K562 (cell line): ENCODE data around the gene CPSF7. TPM values are rescaled to one million over a fixed set of nuclear protein-coding genes. Genes with fewer than 3 reads are reported as not detected.

ENCODE experiments used
- ATAC-seq: fragments of 200-7000 bp; cut with Tn5 transposase; 3 replicates; pipeline ENCODE4 v1.9.1; 2020; ENCODE audit warnings: moderate library complexity
- BruUV-seq: library from RNA; stranded (reverse); fragments of 400-500 nt; replicated peaks from 2 replicates; lab custom pipeline; 2021; lab: Mats Ljungman, UMichigan
- CTCF ChIA-PET: fragments of 300-600 bp; formaldehyde crosslinking; extraction: SDS; loops from one replicate; lab custom pipeline; 2021; ENCODE audit warnings: low intra/inter-chr PET ratio; lab: Yijun Ruan, JAX
- POLR2A ChIA-PET: fragments of 300-600, 350-650 bp; sonication (Branson Sonifier 250); formaldehyde crosslinking; extraction: SDS; loops from one replicate; lab custom pipeline; 2021; ENCODE audit warnings: antibody characterized with exemption, inconsistent platforms; lab: Yijun Ruan, JAX
- DNase-seq, 4 experiments: peaks; one replicate each; pipeline versions ENCODE4 v3.0.0 to v3.0.0-alpha.2; 2011 to 2018; ENCODE audit warnings: low spot score in 3 of 4, mixed read lengths in 3 of 4; ENCODE audit errors: extremely low read depth in 1 of 4
- FAIRE-seq: peaks from 2 replicates; lab custom pipeline; 2011; peaks lifted over from hg19 to GRCh38; lab: Jason Lieb, UNC
- H2AFZ ChIP-seq: 2 replicates; pipeline ENCODE4 v1.6.0; 2011; ENCODE audit warnings: low read depth, low read length, control low read depth, inconsistent platforms
- H3K27ac ChIP-seq: fragments of 200-600 bp; 3 replicates; pipeline ENCODE4 v1.8.0; 2011; ENCODE audit warnings: low read depth, mild to moderate bottlenecking, control low read depth, inconsistent platforms, low read length, moderate library complexity, mixed read lengths; ENCODE audit errors: extremely low read depth
- H3K27me3 ChIP-seq, 2 experiments: fragments of 300-600 bp in 1 of 2; 2 replicates in 1 of 2; 3 replicates in 1 of 2; pipeline versions ENCODE4 v1.6.0 to v1.8.0; 2011; ENCODE audit warnings: inconsistent platforms in 2 of 2, low read length in 2 of 2, mild to moderate bottlenecking in 1 of 2, mixed read lengths in 1 of 2, moderate library complexity in 1 of 2; ENCODE audit not compliant: control insufficient read depth in 2 of 2, insufficient read depth in 2 of 2
- H3K36me3 ChIP-seq: fragments of 300-600 bp; 3 replicates; pipeline ENCODE4 v1.8.0; 2011; ENCODE audit warnings: mild to moderate bottlenecking, low read length, inconsistent platforms; ENCODE audit not compliant: control insufficient read depth, insufficient read depth
- H3K4me1 ChIP-seq, 2 experiments: fragments of 200-600 bp in 1 of 2; replicated peaks in 1 of 2; 2 replicates in 1 of 2; 3 replicates in 1 of 2; pipeline versions ENCODE4 v1.5.1 to v1.8.0; 2011; ENCODE audit warnings: inconsistent platforms in 2 of 2, low read length in 2 of 2, mild to moderate bottlenecking in 1 of 2, mixed read lengths in 1 of 2, moderate library complexity in 1 of 2; ENCODE audit not compliant: control insufficient read depth in 2 of 2, insufficient read depth in 2 of 2
- H3K4me2 ChIP-seq: 2 replicates; pipeline ENCODE4 v1.6.1; 2011; ENCODE audit warnings: low read length, control low read depth, inconsistent platforms, mixed read lengths; ENCODE audit not compliant: insufficient read depth
- H3K4me3 ChIP-seq: fragments of 200-600 bp; sonication (generic), shearing (Covaris generic); 2 replicates; pipeline ENCODE4 v1.5.1; 2016; ENCODE audit warnings: control low read depth, inconsistent platforms
- H3K79me2 ChIP-seq: fragments of 200-600 bp; 3 replicates; pipeline ENCODE4 v1.8.0; 2011; ENCODE audit warnings: low read length, inconsistent platforms; ENCODE audit not compliant: control insufficient read depth, insufficient read depth
- H3K9ac ChIP-seq, 2 experiments: 2 replicates each; pipeline versions ENCODE4 v1.6.0 to v1.6.1; 2011; ENCODE audit warnings: low read depth in 2 of 2, low read length in 2 of 2, control low read depth in 1 of 2, inconsistent platforms in 1 of 2, mild to moderate bottlenecking in 1 of 2, mixed read lengths in 1 of 2; ENCODE audit not compliant: insufficient read depth in 1 of 2
- H3K9me1 ChIP-seq: one replicate; pipeline ENCODE4 v1.6.0; 2011; ENCODE audit warnings: inconsistent platforms, mild to moderate bottlenecking, low read length, moderate library complexity; ENCODE audit not compliant: control insufficient read depth, insufficient read depth
- H3K9me3 ChIP-seq: replicated peaks from 2 replicates; pipeline ENCODE4 v1.5.1; 2011; ENCODE audit warnings: low read depth, low read length, inconsistent platforms; ENCODE audit not compliant: control insufficient read depth, insufficient read depth
- H4K20me1 ChIP-seq: replicated peaks from 2 replicates; pipeline ENCODE4 v1.6.1; 2011; ENCODE audit warnings: low read length, inconsistent platforms, mixed read lengths; ENCODE audit not compliant: control insufficient read depth, insufficient read depth
- ELF4 ChIP-seq: fragments of 450-650 bp; formaldehyde crosslinking; IDR thresholded peaks from 2 replicates; pipeline ENCODE4 v1.4.0; 2022; ENCODE audit warnings: missing genetic modification characterization
- KLF13 ChIP-seq: fragments of 450-650 bp; IDR thresholded peaks from 2 replicates; pipeline ENCODE4 v1.6.1; 2016; ENCODE audit warnings: missing genetic modification characterization, low read depth, mild to moderate bottlenecking, missing compliant biosample characterization, moderate library complexity, borderline replicate concordance
- MAFK ChIP-seq: IDR thresholded peaks from 2 replicates; pipeline ENCODE4 v1.6.1; 2011; ENCODE audit warnings: low read length, improper control_type of control experiment
- NEUROD1 ChIP-seq: fragments of 150-350 bp; IDR thresholded peaks from 2 replicates; pipeline ENCODE4 v1.6.1; 2014; ENCODE audit warnings: borderline replicate concordance, low read length, low read depth; ENCODE audit not compliant: partially characterized antibody
- NR1H2 ChIP-seq: sonication (generic); formaldehyde crosslinking; IDR thresholded peaks from 2 replicates; pipeline ENCODE4 v1.4.0; 2020; ENCODE audit warnings: mild to moderate bottlenecking, missing genetic modification reagents
- PML ChIP-seq: IDR thresholded peaks from 2 replicates; pipeline ENCODE4 v1.6.1; 2012; ENCODE audit warnings: low read length, inconsistent platforms
- RHOXF2B ChIP-seq: fragments of 250-450 bp; sonication (Bioruptor Pico); conservative IDR thresholded peaks from 2 replicates; pipeline ENCODE4 v1.5.1; 2021
- RNF219 ChIP-seq: fragments of 250-450 bp; sonication (Bioruptor Pico); IDR thresholded peaks from 2 replicates; pipeline ENCODE4 v1.5.0; 2022; ENCODE audit warnings: mild to moderate bottlenecking
- SFPQ ChIP-seq: fragments of 200-400 bp; formaldehyde crosslinking; IDR thresholded peaks from 2 replicates; pipeline ENCODE4 v1.6.1; 2017; ENCODE audit warnings: mild to moderate bottlenecking, low read depth, low read length, moderate library complexity
- SMARCB1 ChIP-seq: IDR thresholded peaks from 2 replicates; pipeline ENCODE4 v1.6.1; 2011; ENCODE audit warnings: improper control_type of control experiment, low read depth; ENCODE audit not compliant: insufficient read length
- SNAPC5 ChIP-seq: fragments of 250-450 bp; sonication (Bioruptor Pico); IDR thresholded peaks from 2 replicates; pipeline ENCODE4 v1.8.0; 2021; ENCODE audit warnings: moderate library complexity, mild to moderate bottlenecking, inconsistent platforms
- TBP ChIP-seq: optimal IDR thresholded peaks from 2 replicates; pipeline ENCODE3; 2011; ENCODE audit warnings: low read depth, low read length, improper control_type of control experiment
- TFAM ChIP-seq: fragments of 250-450 bp; sonication (Bioruptor Pico); conservative IDR thresholded peaks from 2 replicates; pipeline ENCODE4 v1.5.0; 2021; ENCODE audit warnings: mild to moderate bottlenecking, moderate library complexity
- TRIM25 ChIP-seq: fragments of 450-650 bp; IDR thresholded peaks from 2 replicates; pipeline ENCODE4 v1.7.0; 2016; ENCODE audit warnings: borderline replicate concordance
- XRCC5 ChIP-seq: fragments of 200-400 bp; formaldehyde crosslinking; IDR thresholded peaks from 2 replicates; pipeline ENCODE4 v1.6.1; 2017; ENCODE audit warnings: low read depth, mild to moderate bottlenecking, low read length
- ZBTB17 ChIP-seq: fragments of 450-650 bp; formaldehyde crosslinking; IDR thresholded peaks from 2 replicates; pipeline ENCODE4 v1.4.0; 2020; ENCODE audit warnings: mild to moderate bottlenecking
- ZFX ChIP-seq: sonication (generic); formaldehyde crosslinking; IDR thresholded peaks from 2 replicates; pipeline ENCODE4 v1.8.0; 2022; ENCODE audit warnings: mild to moderate bottlenecking, missing genetic modification reagents, moderate library complexity
- ZNF644 ChIP-seq: fragments of 200-800 bp; sonication (Bioruptor generic); IDR thresholded peaks from 2 replicates; pipeline ENCODE4 v1.6.1; 2016; ENCODE audit warnings: low read depth, missing genetic modification characterization, missing compliant biosample characterization
- WGBS: fragments of 100-300 bp; shearing (Covaris generic); methylation state at CpG from one replicate; pipeline ENCODE4 v1.1.6; 2016; ENCODE audit warnings: low coverage, mixed read lengths; ENCODE audit not compliant: insufficient coverage; ENCODE audit errors: missing lambda C conversion rate; 5-methylcytosine and 5-hydroxymethylcytosine counted together
- in situ Hi-C: fragments of 300-500 bp; cut with MboI; formaldehyde crosslinking; loops from 4 replicates; pipeline ENCODE4 v1.15.0; 2018; ENCODE audit warnings: inconsistent platforms, mixed read lengths
- intact Hi-C: fragments of 100-400 bp; cut with micrococcal nuclease; formaldehyde crosslinking; loops from 2 replicates; pipeline ENCODE4 v1.14.2; 2022
- polyA plus RNA-seq, 8 experiments: library from polyadenylated mRNA; depleted of rRNA in 4 of 8; stranded (reverse) in 5 of 8; unstranded in 3 of 8; fragments of >200 nt; fragmentation: Nextera tagmentation in 2 of 8; fragmentation: Illumina TruSeq in 1 of 8; extraction: Ambion mirVana in 2 of 8; extraction: Trizol in 1 of 8; gene quantifications; 2 replicates each; pipeline versions ENCODE4 v1.2.1 to v1.2.3, GENCODE V29; 2011 to 2014; ENCODE audit warnings: inconsistent platforms in 1 of 8, missing spikeins in 1 of 8
- total RNA-seq, 7 experiments: library from RNA; depleted of rRNA in 6 of 7; stranded (reverse); fragments of >200 nt in 6 of 7; fragmentation: Illumina TruSeq in 2 of 7; extraction: Trizol in 2 of 7; gene quantifications; 2 replicates each; pipeline versions ENCODE4 v1.2.1 to v1.2.3, GENCODE V29; 2011 to 2021; ENCODE audit warnings: low replicate concordance in 1 of 7

The CPSF7 gene
- total and polyA plus RNA-seq, 9 of the 15 experiments (the other 6 are each of a cell fraction or from before 2014, with no cell fraction given) = 14.8 to 104 (median 44.1) TPM

GRCh38 chr11:61368646-61369045 is 61.1 kb downstream of the CPSF7 start:
- Histone ChIP-seq H3K9ac (peak overlapping the region in 1 of 2 experiments; percentile 22; a peak in 1 of 4 replicates), H3K27me3 (no peaks in the 10 kb centered on the region), H3K79me2 (peaks cover 24% of the 10 kb centered on the region), H4K20me1 (no peaks in the 10 kb centered on the region), H3K9me1 (no peaks in the 10 kb centered on the region), H3K27ac (peak overlapping the region; percentile 19; the same call in 1 of the 3 replicates), H3K4me2 (no peak overlapping the region), H2AFZ (no peak overlapping the region), H3K9me3 (no peaks in the 10 kb centered on the region), H3K4me3 (no peak overlapping the region), H3K36me3 (peaks cover 71% of the 10 kb centered on the region), H3K4me1 (peaks cover 20 to 28% of the 10 kb centered on the region in 2 experiments; a peak in 4 of 5 replicates)
- ChIA-PET CTCF (no interaction called here), POLR2A (interaction anchor here (0.5 to 4.7 kb wide), 7 partner anchors 8 to 1831 kb away, joined by 3 to 37 read pairs (median 4); partner anchors contain the start of genes CYB561A3 and TMEM138)
- no TSS peak for BruUV-seq
- DNase-seq (no peak), FAIRE-seq (no peak), ATAC-seq (no peak)
- intact Hi-C loops (no loop called here), in situ Hi-C loops (no loop called here)
- TF ChIP-seq TRIM25 = no peak
- TF ChIP-seq XRCC5 = no peak
- no peak for TF ChIP-seq RNF219 (CRISPR knock-in tag)
- no peak for TF ChIP-seq ZBTB17 (CRISPR knock-in tag)
- TF ChIP-seq ELF4 = no peak
- TF ChIP-seq ZNF644 (tag) = no peak
- TF ChIP-seq SMARCB1 = no peak
- no peak for TF ChIP-seq SNAPC5 (CRISPR knock-in tag)
- TF ChIP-seq MAFK = no peak
- no peak for TF ChIP-seq SFPQ
- TF ChIP-seq RHOXF2B (CRISPR knock-in tag) = no peak
- no peak for TF ChIP-seq NEUROD1
- TF ChIP-seq TFAM (CRISPR knock-in tag) = no peak
- TF ChIP-seq ZFX = no peak
- TF ChIP-seq TBP = no peak
- no peak for TF ChIP-seq PML
- TF ChIP-seq NR1H2 (CRISPR knock-in tag) = no peak
- no peak for TF ChIP-seq KLF13 (tag)
- 97% methylated on average over 7 of the region's 7 CpGs for WGBS
